Upper lobe of left lung (tissue), 6 donors: Measurements from ENCODE around the gene SP1. TPM values are rescaled to one million over a fixed set of nuclear protein-coding genes. Genes with fewer than 3 reads are reported as not detected.

Source experiments
- ATAC-seq, 2 donors: fragments of 200-7000 bp; cut with Tn5 transposase; one replicate each; pipeline ENCODE4 v1.9.1; 2022; ENCODE audit warnings: mild to moderate bottlenecking in 2 of 2, moderate library complexity in 2 of 2; ENCODE audit not compliant: low FRiP score in 2 of 2
- DNase-seq, 2 donors: peaks; one replicate each; pipeline ENCODE4 v3.0.0-alpha.2; 2019 to 2020
- H3K27ac ChIP-seq, 4 donors: fragments of 200-600 bp; sonication (generic); one replicate each; pipeline ENCODE4 v1.5.1; 2016 to 2019
- H3K27me3 ChIP-seq, 4 donors: fragments of 200-600 bp; sonication (generic); one replicate each; pipeline ENCODE4 v1.5.1; 2017 to 2019
- H3K36me3 ChIP-seq, 4 donors: fragments of 200-600 bp; sonication (generic); one replicate each; pipeline ENCODE4 v1.5.1; 2016 to 2019
- H3K4me1 ChIP-seq, 4 donors: fragments of 200-600 bp; sonication (generic); one replicate each; pipeline ENCODE4 v1.5.1; 2018 to 2019
- H3K4me3 ChIP-seq, 4 donors: fragments of 200-600 bp; sonication (generic); one replicate each; pipeline ENCODE4 v1.5.1; 2017 to 2019; ENCODE audit warnings: mild to moderate bottlenecking in 2 of 4, moderate library complexity in 1 of 4
- H3K9me3 ChIP-seq, 4 donors: fragments of 200-600 bp; sonication (generic); one replicate each; pipeline ENCODE4 v1.5.1; 2018 to 2019
- EP300 ChIP-seq, 4 donors: sonication (generic); formaldehyde crosslinking; IDR thresholded peaks; one replicate each; pipeline ENCODE4 v1.5.1; 2017; ENCODE audit warnings: antibody characterized with exemption in 4 of 4, control low read depth in 2 of 4
- POLR2A ChIP-seq, 4 donors: fragments of 450-650 bp; IDR thresholded peaks; one replicate each; pipeline ENCODE4 v1.5.1; 2016 to 2017; ENCODE audit warnings: antibody characterized with exemption in 4 of 4, mild to moderate bottlenecking in 2 of 4
- POLR2AphosphoS5 ChIP-seq, 2 donors: sonication (generic); formaldehyde crosslinking; IDR thresholded peaks; one replicate each; pipeline ENCODE4 v1.5.1; 2017; ENCODE audit warnings: antibody characterized with exemption in 2 of 2
- WGBS, 2 donors: methylation state at CpG; one replicate each; pipeline ENCODE4 v1.1.5; 2017 to 2018; 5-methylcytosine and 5-hydroxymethylcytosine counted together
- total RNA-seq, 6 donors: library from RNA; depleted of rRNA in 4 of 6; stranded (reverse); fragments of >200 nt in 4 of 6; gene quantifications; one replicate each; pipeline versions ENCODE4 v1.1.0 to v1.2.1, GENCODE V29; 2016 to 2021
- TF ChIP-seq, protein P1 (sequence below), 6 experiments: fragments of 450-650 bp in 4 of 6; fragments of 200-600 bp in 2 of 6; sonication (generic) in 2 of 6; IDR thresholded peaks; one replicate each; pipeline ENCODE4 v1.5.1; 2016 to 2019; ENCODE audit warnings: antibody characterized with exemption in 6 of 6
- donor health status: DM: no; HTN: no; CAD: no; lungs with moderate emphysema.
- donor health status: DM: no; HTN: yes; CAD: no; lungs with severe emphysema.

The SP1 gene
- total RNA-seq, 6 donors from 2014 or later, result 46.6 to 82.2 (median 61.7) TPM

- ATAC-seq (no peak), DNase-seq (no peak)
- Histone ChIP-seq H3K27ac (no peak overlapping the region), H3K36me3 (no peaks in the 10 kb centered on the region), H3K9me3 (no peaks in the 10 kb centered on the region), H3K4me1 (no peaks in the 10 kb centered on the region), H3K27me3 (peaks cover 0 to 4% (median 2%) of the 10 kb centered on the region in 4 donors), H3K4me3 (no peak overlapping the region)
- 72 to 83% methylated on average over 6 to 7 of the region's 7 CpGs for WGBS, 2 donors
- TF ChIP-seq POLR2A (IDR thresholded peaks at IDR 0.05) (no peak), POLR2AphosphoS5 (IDR thresholded peaks at IDR 0.05) (no peak), EP300 (IDR thresholded peaks at IDR 0.05) (no peak)
- TF ChIP-seq, protein P1, sequence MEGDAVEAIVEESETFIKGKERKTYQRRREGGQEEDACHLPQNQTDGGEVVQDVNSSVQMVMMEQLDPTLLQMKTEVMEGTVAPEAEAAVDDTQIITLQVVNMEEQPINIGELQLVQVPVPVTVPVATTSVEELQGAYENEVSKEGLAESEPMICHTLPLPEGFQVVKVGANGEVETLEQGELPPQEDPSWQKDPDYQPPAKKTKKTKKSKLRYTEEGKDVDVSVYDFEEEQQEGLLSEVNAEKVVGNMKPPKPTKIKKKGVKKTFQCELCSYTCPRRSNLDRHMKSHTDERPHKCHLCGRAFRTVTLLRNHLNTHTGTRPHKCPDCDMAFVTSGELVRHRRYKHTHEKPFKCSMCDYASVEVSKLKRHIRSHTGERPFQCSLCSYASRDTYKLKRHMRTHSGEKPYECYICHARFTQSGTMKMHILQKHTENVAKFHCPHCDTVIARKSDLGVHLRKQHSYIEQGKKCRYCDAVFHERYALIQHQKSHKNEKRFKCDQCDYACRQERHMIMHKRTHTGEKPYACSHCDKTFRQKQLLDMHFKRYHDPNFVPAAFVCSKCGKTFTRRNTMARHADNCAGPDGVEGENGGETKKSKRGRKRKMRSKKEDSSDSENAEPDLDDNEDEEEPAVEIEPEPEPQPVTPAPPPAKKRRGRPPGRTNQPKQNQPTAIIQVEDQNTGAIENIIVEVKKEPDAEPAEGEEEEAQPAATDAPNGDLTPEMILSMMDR (IDR thresholded peaks at IDR 0.05), result no peak
These were observed 46.1 kb upstream of the SP1 start for GRCh38 chr12:53333845-53334244.

DNA sequence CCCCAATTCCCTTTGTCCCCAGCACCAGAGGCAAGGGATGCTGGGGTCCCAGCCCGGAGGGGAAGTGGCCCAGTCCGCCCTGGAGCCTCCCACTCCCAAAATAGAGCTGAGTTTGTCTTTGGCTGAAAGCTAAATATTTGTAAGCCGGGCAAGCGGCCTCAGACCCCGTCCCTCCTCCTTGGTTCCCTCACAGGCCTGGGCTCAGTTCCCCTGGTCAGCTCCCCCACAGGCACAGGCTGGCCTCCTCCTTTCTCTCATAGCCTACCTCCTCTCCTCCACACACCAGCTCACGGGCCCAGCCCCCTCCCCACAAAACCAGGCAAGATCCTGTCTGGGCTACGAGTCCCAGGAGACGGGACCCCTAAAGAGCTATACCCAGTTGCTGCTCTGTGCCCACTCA, 45.2 kb upstream of the SP1 start:
- TF ChIP-seq, protein P1 (IDR thresholded peaks at IDR 0.05), result no peak
- TF ChIP-seq POLR2AphosphoS5 (IDR thresholded peaks at IDR 0.05), result no peak
- no peak for TF ChIP-seq POLR2A (IDR thresholded peaks at IDR 0.05)
- TF ChIP-seq EP300 (IDR thresholded peaks at IDR 0.05), result no peak
- H3K4me1 ChIP-seq, result no peaks in the 10 kb centered on the region
- no peaks in the 10 kb centered on the region for H3K36me3 ChIP-seq
- H3K4me3 ChIP-seq, result no peak overlapping the region
- DNase-seq (no peak), ATAC-seq (no peak)
- H3K9me3 ChIP-seq, result no peaks in the 10 kb centered on the region
- peaks cover 0 to 4% (median 2%) of the 10 kb centered on the region in 4 donors for H3K27me3 ChIP-seq
- WGBS, 2 donors, result 79 to 91% methylated on average over 8 of the region's 8 CpGs
- H3K27ac ChIP-seq, result no peak overlapping the region

DNA sequence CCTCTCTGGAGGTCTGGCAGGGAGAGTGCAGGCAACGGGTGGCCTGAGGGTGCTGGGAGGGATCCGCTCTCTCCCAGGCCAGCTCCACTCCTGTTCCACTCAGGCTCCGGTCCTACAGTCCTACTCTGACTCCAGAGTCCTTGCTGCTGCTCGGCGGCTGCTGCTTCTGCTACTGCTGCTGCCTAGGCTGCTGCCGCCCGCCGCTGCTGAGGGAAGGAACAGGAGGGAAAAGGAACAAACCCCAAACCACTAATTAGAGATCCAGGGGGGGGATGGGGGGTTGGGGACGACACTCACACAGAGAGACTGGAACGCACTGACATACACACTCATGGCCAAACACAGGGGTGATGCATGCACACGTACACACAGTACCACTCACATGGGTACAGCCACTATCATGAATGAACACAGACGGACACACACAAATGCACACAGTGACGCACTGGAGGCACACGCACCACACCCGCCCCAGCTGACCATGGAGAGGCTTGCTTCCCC, 43.7 kb upstream of the SP1 start, which contains the start of gene SP7:
Gene SP7 (minus strand): TSS at position 174 of the 501 bp plus-strand sequence. CDS start 708 bp downstream, outside the sequence.
- Histone ChIP-seq H3K27me3 (peaks cover 0 to 4% (median 2%) of the 10 kb centered on the region in 4 donors), H3K4me1 (no peaks in the 10 kb centered on the region), H3K9me3 (no peaks in the 10 kb centered on the region), H3K4me3 (no peak within 1 kb of the TSS), H3K27ac (no peak within 1 kb of the TSS), H3K36me3 (no peaks in the 10 kb centered on the region)
- 42 to 68% methylated on average over 6 to 12 of the region's 15 CpGs for WGBS, 2 donors
- DNase-seq, result no peak
- ATAC-seq, result no peak
- TF ChIP-seq, protein P1 (IDR thresholded peaks at IDR 0.05), result no peak
- TF ChIP-seq EP300 (IDR thresholded peaks at IDR 0.05) (no peak), POLR2AphosphoS5 (IDR thresholded peaks at IDR 0.05) (no peak), POLR2A (IDR thresholded peaks at IDR 0.05) (no peak)

GRCh38 chr12:53338017-53338416, 42.0 kb upstream of the SP1 start:
- Histone ChIP-seq H3K4me1 (no peaks in the 10 kb centered on the region), H3K9me3 (no peaks in the 10 kb centered on the region), H3K27me3 (peaks cover 0 to 4% (median 2%) of the 10 kb centered on the region in 4 donors), H3K4me3 (no peak overlapping the region), H3K36me3 (no peaks in the 10 kb centered on the region), H3K27ac (no peak overlapping the region)
- DNase-seq (no peak), ATAC-seq (no peak)
- WGBS, 2 donors, result 17 to 32% methylated on average over 11 of the region's 11 CpGs
- TF ChIP-seq EP300 (IDR thresholded peaks at IDR 0.05), result no peak
- TF ChIP-seq POLR2A (IDR thresholded peaks at IDR 0.05), result no peak
- TF ChIP-seq, protein P1 (IDR thresholded peaks at IDR 0.05), result no peak
- no peak for TF ChIP-seq POLR2AphosphoS5 (IDR thresholded peaks at IDR 0.05)

DNA sequence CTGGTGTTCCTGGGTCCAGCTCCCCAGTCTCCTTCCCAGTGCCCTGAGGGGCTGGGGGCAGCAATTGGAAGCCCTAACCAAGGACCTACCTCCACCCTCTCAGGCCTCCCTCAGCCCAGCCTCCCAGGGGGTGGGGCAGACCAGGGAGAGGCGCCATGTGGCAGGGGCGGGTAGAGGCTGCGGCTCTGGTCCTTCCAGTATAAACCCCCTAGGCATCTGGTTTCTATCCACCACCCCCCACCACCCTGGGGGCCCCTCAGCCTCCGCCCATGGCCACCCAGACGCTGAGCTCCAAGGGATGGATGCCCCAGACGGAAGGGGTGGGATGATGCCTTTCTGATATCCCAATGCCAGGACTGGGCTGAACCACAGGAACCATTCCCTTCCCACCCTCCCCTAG, 41.1 kb upstream of the SP1 start:
- ATAC-seq (no peak), DNase-seq (no peak)
- H3K36me3 ChIP-seq, result no peaks in the 10 kb centered on the region
- no peak overlapping the region for H3K27ac ChIP-seq
- H3K27me3 ChIP-seq, result peaks cover 0 to 4% (median 2%) of the 10 kb centered on the region in 4 donors
- WGBS, 2 donors, result 70% methylated on average over 5 of the region's 6 CpGs; no CpG with 5 or more reads in 1 of the 2 donors
- no peaks in the 10 kb centered on the region for H3K9me3 ChIP-seq
- no peak for TF ChIP-seq POLR2AphosphoS5 (IDR thresholded peaks at IDR 0.05)
- TF ChIP-seq EP300 (IDR thresholded peaks at IDR 0.05), result no peak
- no peak for TF ChIP-seq POLR2A (IDR thresholded peaks at IDR 0.05)
- TF ChIP-seq, protein P1 (IDR thresholded peaks at IDR 0.05), result no peak
- no peak overlapping the region for H3K4me3 ChIP-seq
- H3K4me1 ChIP-seq, result no peaks in the 10 kb centered on the region
